Activated CD4-positive, alpha-beta T cell treated with anti-CD3 and anti-CD28 coated beads for 4 hours (primary cell): ENCODE results near the gene LY6G6C.
A peak's percentile ranks its signal among the peaks of the same experiment; 100 is the strongest.

ENCODE experiments used
- DNase-seq, 2 donors: peaks; one replicate each; pipeline ENCODE4 v3.0.0-alpha.2; 2020

The LY6G6C gene

GRCh38 chr6:31702819-31703716 is 18.5 kb downstream of the LY6G6C start, which contains the start of gene ABHD16A:
Gene ABHD16A (minus strand): TSS chr6:31703324. CDS start chr6:31703281, 43 bp downstream.
- DNase-seq = peak; percentile 98

GRCh38 chr6:31702405-31702818 is 19.1 kb downstream of the LY6G6C start:
- DNase-seq = no peak

DNA sequence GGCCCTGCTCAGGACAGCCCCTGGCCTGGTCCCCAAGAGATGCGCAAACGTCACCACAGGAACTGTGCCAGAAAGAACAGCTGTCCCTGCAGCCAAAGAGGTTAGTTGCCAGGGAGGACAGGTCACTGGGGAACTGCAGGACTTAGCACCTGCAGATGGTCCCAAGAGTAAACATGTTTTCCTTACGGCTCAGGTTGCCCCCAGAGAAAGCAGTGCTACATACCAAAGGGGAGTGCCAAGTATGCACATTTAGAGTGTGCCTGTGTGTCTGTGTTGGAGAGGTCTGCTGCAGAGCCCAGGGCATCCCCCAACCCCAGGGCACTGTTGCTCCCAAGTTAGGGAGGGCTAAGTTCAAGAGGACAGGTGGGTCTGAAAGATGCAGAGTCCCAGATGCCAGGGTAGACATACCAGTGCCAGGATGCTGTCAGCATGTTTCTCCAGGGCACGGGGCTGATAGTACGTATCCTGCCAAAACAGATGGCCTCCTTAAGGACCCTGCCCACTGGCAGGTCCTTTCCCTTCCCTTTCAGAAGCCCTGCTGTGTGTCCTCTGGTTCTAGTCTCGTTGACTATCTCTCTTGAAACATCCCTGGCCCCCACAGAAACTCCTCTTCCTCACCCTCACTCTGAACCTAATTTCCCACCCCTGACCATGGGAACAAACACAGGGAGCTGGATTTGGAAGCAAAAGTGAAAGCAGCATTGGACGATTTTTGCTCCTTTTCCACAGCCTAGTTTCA is 19.7 kb downstream of the LY6G6C start:
- DNase-seq = no peak

GRCh38 chr6:31700740-31701401 is 20.7 kb downstream of the LY6G6C start:
- DNase-seq = no peak

- DNase-seq = no peak
Measured at GRCh38 chr6:31697555-31697954, 24.0 kb downstream of the LY6G6C start.

GRCh38 chr6:31693535-31693934 is 28.0 kb downstream of the LY6G6C start:
- no peak for DNase-seq

- no peak for DNase-seq
Measured at GRCh38 chr6:31692886-31693285, 28.7 kb downstream of the LY6G6C start.

DNA sequence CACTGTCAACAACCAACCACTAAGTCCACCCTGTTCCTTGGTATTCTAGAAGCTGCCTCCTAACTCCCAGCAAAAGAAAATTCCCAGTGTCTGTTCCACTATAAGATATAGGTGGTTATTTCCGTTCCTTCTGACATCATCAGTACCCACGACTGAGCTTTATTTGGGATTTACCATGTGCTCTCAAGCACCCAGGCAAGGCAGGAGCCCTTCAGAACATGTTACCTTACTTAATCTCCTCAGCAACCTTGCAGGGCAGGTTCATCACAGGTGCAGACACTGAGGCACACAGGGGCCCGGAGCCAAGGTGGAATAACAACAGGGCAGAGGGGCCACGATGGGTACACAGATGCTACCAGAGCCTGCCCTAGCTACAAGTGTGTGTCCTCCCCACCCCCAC is 29.2 kb downstream of the LY6G6C start:
- no peak for DNase-seq

GRCh38 chr6:31691564-31692108 is 29.9 kb downstream of the LY6G6C start:
- no peak for DNase-seq

- DNase-seq = no peak
Measured at GRCh38 chr6:31691078-31691463, 30.5 kb downstream of the LY6G6C start.

DNA sequence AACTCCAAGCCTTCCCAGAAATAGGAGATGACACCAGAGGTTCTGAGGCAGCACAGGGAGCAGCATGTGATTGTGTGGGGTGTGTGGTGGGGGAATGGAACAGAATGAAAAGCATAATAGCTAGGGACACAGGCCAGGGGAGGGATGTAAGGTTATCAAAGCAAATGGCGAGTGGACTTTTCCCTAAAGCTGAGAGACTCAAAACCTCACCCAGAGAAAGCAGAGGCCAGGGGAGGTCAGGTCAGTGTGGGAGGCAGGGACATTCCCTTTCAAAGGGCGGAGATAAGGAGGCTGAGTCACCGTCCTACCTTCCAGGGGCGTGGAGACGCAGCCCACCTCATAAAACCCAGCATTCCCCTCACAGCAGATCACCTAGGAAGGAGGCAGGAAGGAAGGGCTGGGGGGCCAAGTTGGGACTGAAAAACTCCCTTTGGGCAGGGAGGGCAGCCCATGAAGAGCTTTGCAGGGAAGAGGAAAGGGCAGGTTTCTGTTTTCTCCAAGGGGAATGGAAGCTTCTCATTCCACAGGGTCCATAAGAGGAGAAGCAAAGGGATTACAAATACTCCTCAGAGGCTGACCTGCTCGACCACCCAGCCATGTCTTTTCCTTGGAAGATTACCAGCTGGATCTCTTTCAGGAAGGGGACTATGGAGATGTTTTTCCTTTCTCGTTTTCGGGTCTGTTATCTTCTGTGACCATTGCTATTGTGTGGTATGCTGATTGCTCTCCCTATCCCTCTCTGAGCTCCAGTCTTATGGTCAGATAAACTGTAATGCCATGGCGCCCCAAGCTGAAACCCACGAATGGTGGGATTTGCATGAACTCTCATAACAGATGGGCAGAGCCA is 31.1 kb downstream of the LY6G6C start:
- no peak for DNase-seq

DNA sequence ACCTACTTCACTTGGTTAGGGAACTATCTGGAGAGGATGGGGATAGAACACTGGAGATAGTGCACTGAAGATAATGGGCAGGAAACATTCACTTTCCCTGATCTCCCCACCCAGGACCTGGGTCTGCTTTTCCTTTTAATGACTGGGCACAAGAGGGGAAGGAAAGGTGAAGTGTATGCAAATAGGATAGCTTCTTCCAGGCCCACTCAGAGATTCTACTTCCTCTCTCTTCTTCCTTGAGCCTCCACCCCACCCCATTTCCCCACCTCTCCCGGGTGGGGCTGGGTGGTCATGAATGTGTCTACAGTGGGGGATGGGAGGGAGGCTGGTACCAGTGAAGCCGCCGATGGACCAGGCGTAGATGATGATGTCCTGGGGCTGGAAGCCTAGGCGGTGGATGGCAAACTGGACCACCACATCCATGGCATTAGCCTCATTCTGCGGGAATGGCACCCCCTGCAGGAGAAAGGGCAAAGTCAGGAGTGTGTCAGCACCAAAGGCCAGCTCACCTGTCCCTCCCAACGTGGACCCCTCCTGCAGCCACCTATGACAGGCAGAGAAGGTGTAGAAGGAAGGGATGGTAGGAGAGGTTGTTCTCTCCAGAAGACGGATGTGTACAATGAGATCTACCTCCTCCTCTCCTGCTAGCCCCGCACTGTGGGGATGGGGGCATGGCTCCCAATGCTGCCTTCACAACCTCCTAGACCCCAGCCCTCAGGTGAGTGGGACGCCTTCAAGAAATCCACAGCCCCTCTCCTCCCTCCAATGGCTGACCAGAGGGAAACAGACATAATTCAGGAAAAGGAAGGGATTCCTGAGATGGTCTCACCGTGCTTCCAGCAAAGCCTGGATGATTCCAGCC is 32.1 kb downstream of the LY6G6C start:
- no peak for DNase-seq

- no peak for DNase-seq
Measured at GRCh38 chr6:31687860-31688693, 33.5 kb downstream of the LY6G6C start.

DNA sequence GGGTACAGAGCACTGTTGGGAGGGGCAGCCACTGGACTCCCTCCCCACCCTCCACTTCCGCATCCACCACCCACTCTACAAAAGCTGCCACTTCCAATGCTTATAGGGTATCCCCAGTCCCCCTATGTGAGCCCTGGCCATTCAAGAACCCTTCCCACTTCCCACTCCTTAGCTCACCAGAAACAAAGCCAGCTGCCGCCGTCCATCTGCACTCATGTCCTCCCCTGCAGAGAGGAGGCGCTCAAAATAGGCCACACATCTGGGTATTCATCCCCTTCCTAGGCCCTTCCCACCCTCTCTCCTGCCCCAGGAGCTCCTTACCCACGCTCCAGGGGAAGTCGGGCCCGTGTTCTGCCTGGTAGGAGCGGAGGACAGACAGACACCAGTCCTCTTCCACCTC is 34.2 kb downstream of the LY6G6C start:
- no peak for DNase-seq

DNA sequence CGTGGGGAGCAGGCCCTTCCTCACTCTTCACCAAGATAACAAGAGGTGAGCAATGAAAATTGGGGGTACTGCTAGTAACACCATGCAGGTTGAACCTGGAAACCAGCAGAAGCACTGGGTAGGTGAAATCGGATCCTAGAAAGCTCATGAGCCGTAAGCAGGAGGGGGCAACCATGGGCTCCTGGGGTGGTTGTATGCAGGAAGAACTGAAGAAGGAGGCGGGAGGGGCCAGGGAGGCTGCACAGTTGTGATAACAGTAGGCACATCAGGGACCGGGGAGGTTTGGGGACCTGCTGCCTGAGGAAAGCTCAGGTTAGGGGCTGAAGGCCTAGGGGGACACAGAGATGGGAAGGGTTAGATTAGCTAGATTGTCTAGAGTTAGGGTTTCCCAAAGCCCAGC is 35.1 kb downstream of the LY6G6C start:
- no peak for DNase-seq

DNA sequence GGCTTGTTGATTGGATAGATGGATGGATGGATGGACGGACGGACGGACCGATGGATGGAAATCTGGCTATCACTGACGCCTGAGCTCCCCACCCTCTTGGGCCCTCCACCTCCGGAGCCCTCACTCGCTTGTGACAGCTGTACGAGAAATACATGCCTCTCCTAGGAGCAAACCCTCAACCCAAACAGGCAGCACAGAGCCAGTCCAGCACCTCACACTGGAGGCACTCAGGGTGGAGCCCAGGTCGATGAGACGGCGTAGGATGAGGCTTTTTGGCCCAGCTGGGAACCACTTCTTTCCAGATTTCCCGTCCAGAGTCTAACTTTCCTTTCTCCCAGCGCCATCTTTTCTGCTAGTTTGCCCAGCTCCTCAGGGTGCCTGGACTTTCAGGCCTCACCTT is 38.0 kb downstream of the LY6G6C start:
- DNase-seq = no peak

- DNase-seq = peak; percentile 34 to 36
Measured at GRCh38 chr6:31681135-31681671, 40.3 kb downstream of the LY6G6C start.

DNA sequence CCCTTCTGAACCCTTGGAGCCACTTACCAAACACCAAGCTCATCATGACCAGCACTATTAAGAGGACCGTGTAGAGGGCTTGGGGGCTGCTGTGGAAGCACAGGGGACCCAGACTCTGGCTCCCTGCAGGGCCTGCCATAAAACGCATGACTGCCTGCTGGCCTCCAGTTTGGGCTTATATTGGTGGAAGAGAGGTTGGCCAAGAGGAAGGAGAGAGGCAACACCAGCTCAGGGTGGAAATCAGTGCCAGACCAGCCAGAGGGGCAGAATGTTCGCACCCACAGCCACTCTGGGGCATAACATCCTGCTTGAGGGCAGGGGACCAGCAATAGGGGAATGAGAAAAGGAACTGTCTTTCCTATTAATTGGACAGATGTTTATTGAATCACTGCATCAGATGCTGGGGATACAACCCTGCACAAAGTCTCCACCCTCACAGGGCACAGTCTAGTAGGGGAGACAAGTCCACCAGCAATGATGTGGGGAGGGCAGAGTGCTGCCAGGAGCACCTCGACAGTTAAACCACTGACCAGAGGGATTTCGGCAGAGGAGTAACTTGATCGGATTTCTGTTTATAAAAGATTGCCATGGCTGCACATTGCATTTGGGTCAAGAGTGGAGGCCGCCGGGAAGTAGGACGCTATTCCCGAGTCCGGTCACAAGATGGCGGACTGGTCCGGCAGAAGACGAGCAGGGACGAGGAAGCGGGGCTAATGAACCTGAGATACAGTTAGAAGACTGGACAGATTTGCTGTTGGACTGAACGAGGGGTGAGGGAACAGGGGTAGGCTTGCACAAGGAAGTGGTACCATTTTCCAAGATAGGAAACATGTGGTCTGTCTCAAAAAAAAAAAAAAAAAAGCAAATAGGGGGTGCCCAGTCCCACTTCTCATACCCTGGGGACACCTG is 41.1 kb downstream of the LY6G6C start, which contains the start of gene LY6G5C:
Gene LY6G5C, minus strand, starts transcription at position 842 of the 909 bp plus-strand sequence. Its CDS starts 694 bp downstream, at position 148.
- DNase-seq = peak; percentile 59 to 62

DNA sequence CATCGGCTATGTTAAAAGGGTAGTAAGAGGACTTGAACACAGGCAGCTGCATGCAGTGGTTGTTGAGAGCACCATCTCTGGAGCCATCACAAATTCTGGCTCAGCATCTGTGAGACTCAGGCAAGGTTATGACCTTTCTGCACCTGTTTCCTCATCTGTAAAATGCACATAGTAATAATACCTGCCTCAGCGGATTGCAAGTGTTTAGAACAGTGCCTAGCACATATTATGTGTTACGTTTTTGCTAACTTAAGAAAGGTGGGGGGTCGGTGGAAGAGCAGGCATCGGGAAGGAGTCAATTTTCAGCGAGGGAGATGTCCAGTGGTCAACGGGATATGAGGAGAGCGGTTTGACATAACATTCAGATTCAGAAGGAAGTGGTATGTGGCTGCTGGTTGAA is 43.6 kb downstream of the LY6G6C start:
- no peak for DNase-seq
